Diencephalon (tissue), 1 donor: ENCODE measurements around the gene OR51G2. TPM values are rescaled to one million over a fixed set of nuclear protein-coding genes. Genes with fewer than 3 reads are reported as not detected.

Experiments
- total RNA-seq: library from RNA; depleted of rRNA; stranded (reverse); fragments of >200 nt; gene quantifications from one replicate; pipeline ENCODE4 v1.2.3, GENCODE V29; 2014

OR51G2 gene
- not detected for total RNA-seq

GRCh38 chr11:4919250-4919649, at the start of gene OR51G2:
Gene OR51G2, minus strand, starts transcription at chr11:4919350. Its CDS starts 3,687 bp downstream, at chr11:4915663.

GRCh38 chr11:4955613-4956012, 36.5 kb upstream of the OR51G2 start, which contains the start of gene OR51A2:
Gene OR51A2, minus strand, starts transcription at chr11:4955713. Its CDS starts 0 bp downstream, at chr11:4955713.

GRCh38 chr11:4947505-4947904, 28.4 kb upstream of the OR51G2 start, which contains the start of gene OR51A4:
Gene OR51A4, minus strand, starts transcription at chr11:4947605. Its CDS starts 505 bp downstream, at chr11:4947100.

GRCh38 chr11:4924239-4924638, 5.1 kb upstream of the OR51G2 start, which contains the start of gene OR51G1:
Gene OR51G1, minus strand, starts transcription at chr11:4924339. Its CDS starts 0 bp downstream, at chr11:4924339.

DNA sequence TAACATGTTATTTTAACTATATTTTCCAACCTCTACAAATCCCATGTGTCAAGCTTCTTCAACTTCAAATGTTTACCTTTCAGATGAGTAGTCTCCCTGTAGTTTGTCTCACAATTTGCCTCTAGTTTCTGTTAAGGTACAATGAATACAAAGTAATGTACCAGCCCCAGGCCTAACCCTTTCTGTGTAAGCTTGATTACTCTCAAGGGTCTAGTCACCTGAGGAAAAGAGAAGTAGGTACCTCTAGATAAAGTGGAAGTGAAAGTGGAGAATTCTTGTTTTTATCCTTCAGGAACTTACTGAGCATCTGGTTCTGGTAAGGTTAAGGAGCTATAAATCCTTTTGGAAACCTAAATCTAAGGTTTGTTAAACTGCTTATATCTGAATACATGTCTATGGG, 15.7 kb downstream of the OR51G2 start, which contains the start of gene OR51A7:
Gene OR51A7 (plus strand): TSS at position 300 of the 400 bp plus-strand sequence. CDS start 3,587 bp downstream, outside the sequence.

GRCh38 chr11:4881860-4882500, 37.2 kb downstream of the OR51G2 start, which contains the start of gene OR51T1:
Gene OR51T1, plus strand, starts transcription at chr11:4881900. Its CDS starts 0 bp downstream, at chr11:4881900.

Other genes with a start within 250 kb of the OR51G2 start
- gene OR51E2, start 221.5 kb downstream of the OR51G2 start, total RNA-seq = under 0.01 TPM
- not detected for gene MMP26, start 214.6 kb downstream of the OR51G2 start, total RNA-seq
- not detected for gene OR51F1, start 149.4 kb downstream of the OR51G2 start, total RNA-seq
- not detected for gene OR52R1, start 115.0 kb downstream of the OR51G2 start, total RNA-seq
- gene OR51F2, start 98.0 kb downstream of the OR51G2 start, total RNA-seq = not detected
- gene OR51S1, start 70.1 kb downstream of the OR51G2 start, total RNA-seq = not detected
- gene OR51T1, start 37.5 kb downstream of the OR51G2 start, total RNA-seq = not detected
- not detected for gene OR51A7, start 15.6 kb downstream of the OR51G2 start, total RNA-seq
- gene OR51G1, start 5.0 kb upstream of the OR51G2 start, total RNA-seq = not detected
- not detected for gene OR51A4, start 28.3 kb upstream of the OR51G2 start, total RNA-seq
- not detected for gene OR51A2, start 36.4 kb upstream of the OR51G2 start, total RNA-seq
- not detected for gene OR51L1, start 75.5 kb upstream of the OR51G2 start, total RNA-seq
- not detected for gene OR52J3, start 127.2 kb upstream of the OR51G2 start, total RNA-seq
- gene OR52E2, start 140.3 kb upstream of the OR51G2 start, total RNA-seq = not detected
- not detected for gene OR52E1, start 150.2 kb upstream of the OR51G2 start, total RNA-seq
- gene OR52A5, start 219.0 kb upstream of the OR51G2 start, total RNA-seq = not detected
- gene OR52A1, start 235.4 kb upstream of the OR51G2 start, total RNA-seq = not detected